DND-41 (cell line): ENCODE data around the gene TLCD5.

Experiments
- EZH2 ChIP-seq: IDR thresholded peaks from 3 replicates; pipeline ENCODE4 v1.6.1; 2012; ENCODE audit warnings: borderline replicate concordance, low read depth, mild to moderate bottlenecking, moderate library complexity, low read length, inconsistent platforms; ENCODE audit not compliant: severe bottlenecking
- TF ChIP-seq, protein P1 (sequence below): IDR thresholded peaks from 2 replicates; pipeline ENCODE4 v1.5.1; 2012; ENCODE audit warnings: borderline replicate concordance, low read length, moderate library complexity, mild to moderate bottlenecking; ENCODE audit not compliant: poor library complexity, severe bottlenecking; ENCODE audit errors: extremely low read depth

DNA sequence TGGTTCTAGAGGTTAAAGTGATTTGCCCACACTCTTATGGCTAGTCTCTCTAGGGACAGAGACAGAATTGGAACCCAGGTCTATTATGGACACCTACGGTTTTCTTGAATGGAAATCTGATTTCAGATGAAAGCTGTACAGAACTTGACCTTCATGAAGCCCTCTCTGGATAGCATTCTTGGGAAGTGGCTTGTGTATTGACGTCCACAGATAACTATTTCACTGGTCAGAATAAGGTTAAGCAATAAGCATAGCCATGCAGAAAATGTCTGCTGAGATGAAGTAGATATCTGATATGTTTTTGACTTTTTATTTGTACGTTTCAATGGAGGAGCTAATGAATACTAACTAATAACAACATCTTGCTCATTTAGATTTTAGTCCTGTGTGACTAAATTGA lies 1.1 kb downstream of the TLCD5 start:
- TF ChIP-seq, protein P1, sequence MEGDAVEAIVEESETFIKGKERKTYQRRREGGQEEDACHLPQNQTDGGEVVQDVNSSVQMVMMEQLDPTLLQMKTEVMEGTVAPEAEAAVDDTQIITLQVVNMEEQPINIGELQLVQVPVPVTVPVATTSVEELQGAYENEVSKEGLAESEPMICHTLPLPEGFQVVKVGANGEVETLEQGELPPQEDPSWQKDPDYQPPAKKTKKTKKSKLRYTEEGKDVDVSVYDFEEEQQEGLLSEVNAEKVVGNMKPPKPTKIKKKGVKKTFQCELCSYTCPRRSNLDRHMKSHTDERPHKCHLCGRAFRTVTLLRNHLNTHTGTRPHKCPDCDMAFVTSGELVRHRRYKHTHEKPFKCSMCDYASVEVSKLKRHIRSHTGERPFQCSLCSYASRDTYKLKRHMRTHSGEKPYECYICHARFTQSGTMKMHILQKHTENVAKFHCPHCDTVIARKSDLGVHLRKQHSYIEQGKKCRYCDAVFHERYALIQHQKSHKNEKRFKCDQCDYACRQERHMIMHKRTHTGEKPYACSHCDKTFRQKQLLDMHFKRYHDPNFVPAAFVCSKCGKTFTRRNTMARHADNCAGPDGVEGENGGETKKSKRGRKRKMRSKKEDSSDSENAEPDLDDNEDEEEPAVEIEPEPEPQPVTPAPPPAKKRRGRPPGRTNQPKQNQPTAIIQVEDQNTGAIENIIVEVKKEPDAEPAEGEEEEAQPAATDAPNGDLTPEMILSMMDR, result no peak
- TF ChIP-seq EZH2, result no peak
